AG04449 (cell line): ENCODE results near the gene DHRS3.
"Not testable (repeated sequence)": the region's sequence is repeated elsewhere in the genome, so short reads cannot be mapped to it uniquely, and the experiment has no call there.

Experiments used
- CTCF ChIA-PET: fragments of 350-600 bp; formaldehyde crosslinking; extraction: SDS; loops from one replicate; lab custom pipeline; 2021; ENCODE audit warnings: antibody characterized with exemption; lab: Yijun Ruan, JAX
- POLR2A ChIA-PET: fragments of 400-600, 350-600 bp; formaldehyde crosslinking; extraction: SDS; loops from one replicate; lab custom pipeline; 2020; ENCODE audit warnings: antibody characterized with exemption, inconsistent platforms; lab: Yijun Ruan, JAX
- DNase-seq: peaks from one replicate; pipeline ENCODE4 v3.0.0-alpha.2; 2010; ENCODE audit warnings: low read depth, low spot score
- H3K4me3 ChIP-seq: 2 replicates; pipeline ENCODE4 v1.5.1; 2011; ENCODE audit warnings: low read depth, mild to moderate bottlenecking, control low read depth, low read length
- CTCF ChIP-seq: IDR thresholded peaks from one replicate; pipeline ENCODE4 v1.5.1; 2011; ENCODE audit warnings: mild to moderate bottlenecking, moderate library complexity, low read length, control low read depth, inconsistent platforms; ENCODE audit not compliant: insufficient read depth; ENCODE audit errors: missing control alignments

The DHRS3 gene

GRCh38 chr1:12529640-12530174, 88.3 kb downstream of the DHRS3 start:
- POLR2A ChIA-PET: no interaction called here
- CTCF ChIA-PET: interaction anchor here (0.8 kb wide), 1 partner anchor 10 kb away, joined by 3 read pairs; no protein-coding TSS in a partner anchor
- H3K4me3 ChIP-seq: no peak overlapping the region
- no peak for TF ChIP-seq CTCF
- no peak for DNase-seq

- H3K4me3 ChIP-seq: no peak overlapping the region
- POLR2A ChIA-PET: no interaction called here
- CTCF ChIA-PET: interaction anchor here (1.6 kb wide), 1 partner anchor 131 kb away, joined by 3 read pairs; no protein-coding TSS in a partner anchor
- no peak for TF ChIP-seq CTCF
- DNase-seq: no peak
Measured at GRCh38 chr1:12528021-12528852, 89.8 kb downstream of the DHRS3 start.

- ChIA-PET CTCF (interaction anchor here (1.6 kb wide), 1 partner anchor 131 kb away, joined by 3 read pairs; no protein-coding TSS in a partner anchor), POLR2A (no interaction called here)
- H3K4me3 ChIP-seq: no peak overlapping the region
- DNase-seq: no peak
- no peak for TF ChIP-seq CTCF
Measured at GRCh38 chr1:12527564-12527963, 90.4 kb downstream of the DHRS3 start.

- no peak overlapping the region for H3K4me3 ChIP-seq
- ChIA-PET CTCF (interaction anchor here (1.1 kb wide), 1 partner anchor 118 kb away, joined by 3 read pairs; no protein-coding TSS in a partner anchor), POLR2A (no interaction called here)
- TF ChIP-seq CTCF: no peak
- DNase-seq: no peak
Measured at GRCh38 chr1:12525311-12526181, 92.5 kb downstream of the DHRS3 start.

GRCh38 chr1:12524266-12524665, 93.7 kb downstream of the DHRS3 start:
- TF ChIP-seq CTCF: no peak
- H3K4me3 ChIP-seq: no peak overlapping the region
- POLR2A ChIA-PET: no interaction called here
- no peak for DNase-seq
- CTCF ChIA-PET: no interaction called here

- CTCF ChIA-PET, H3K4me3 ChIP-seq, POLR2A ChIA-PET, DNase-seq: not testable (repeated sequence)
Measured at GRCh38 chr1:12522780-12523179, 95.2 kb downstream of the DHRS3 start.
